Tibial nerve (tissue), 4 donors: ENCODE results near the gene DGCR2. TPM values are rescaled to one million over a fixed set of nuclear protein-coding genes. Genes with fewer than 3 reads are reported as not detected.

Source experiments
- DNase-seq, 2 donors: peaks; one replicate each; pipeline ENCODE4 v3.0.0-alpha.2; 2019; ENCODE audit warnings: low spot score in 2 of 2
- H3K27ac ChIP-seq, 4 donors: fragments of 200-600 bp; sonication (generic) in 3 of 4; one replicate each; pipeline ENCODE4 v1.5.1; 2017 to 2019; ENCODE audit warnings: mild to moderate bottlenecking in 1 of 4
- H3K27me3 ChIP-seq, 2 donors: fragments of 200-600 bp; sonication (generic) in 1 of 2; one replicate each; pipeline versions ENCODE4 v1.5.1 to v1.6.0; 2017 to 2019
- H3K36me3 ChIP-seq, 3 donors: fragments of 200-600 bp; sonication (generic); one replicate each; pipeline ENCODE4 v1.5.1; 2018 to 2019
- H3K4me1 ChIP-seq, 4 donors: fragments of 200-600 bp; sonication (generic) in 3 of 4; one replicate each; pipeline ENCODE4 v1.5.1; 2017 to 2019
- H3K4me3 ChIP-seq, 4 donors: fragments of 200-600 bp; sonication (generic) in 3 of 4; one replicate each; pipeline ENCODE4 v1.5.1; 2017 to 2019; ENCODE audit warnings: mild to moderate bottlenecking in 1 of 4, moderate library complexity in 1 of 4
- H3K9me3 ChIP-seq, 4 donors: fragments of 200-600 bp; sonication (generic) in 3 of 4; one replicate each; pipeline ENCODE4 v1.5.1; 2017 to 2019
- EP300 ChIP-seq, 2 donors: sonication (generic); formaldehyde crosslinking; IDR thresholded peaks; one replicate each; pipeline ENCODE4 v1.6.1; 2017; ENCODE audit warnings: antibody characterized with exemption in 2 of 2, mild to moderate bottlenecking in 1 of 2
- POLR2A ChIP-seq, 2 donors: fragments of 450-650 bp; IDR thresholded peaks; one replicate each; pipeline ENCODE4 v1.6.1; 2017; ENCODE audit warnings: antibody characterized with exemption in 2 of 2, mild to moderate bottlenecking in 2 of 2, moderate library complexity in 2 of 2
- WGBS, 2 donors: methylation state at CpG; one replicate each; pipeline ENCODE4 v1.1.5; 2018; 5-methylcytosine and 5-hydroxymethylcytosine counted together
- total RNA-seq, 4 donors: library from RNA; depleted of rRNA; stranded (reverse); fragments of >200 nt; gene quantifications; one replicate each; pipeline ENCODE4 v1.1.0, GENCODE V29; 2016
- TF ChIP-seq, protein P1 (sequence below), 5 experiments: fragments of 200-600 bp in 3 of 5; fragments of 450-650 bp in 2 of 5; sonication (generic) in 3 of 5; IDR thresholded peaks; one replicate each; pipeline ENCODE4 v1.5.1; 2016 to 2019; ENCODE audit warnings: antibody characterized with exemption in 5 of 5, mild to moderate bottlenecking in 3 of 5, moderate library complexity in 2 of 5

Gene DGCR2
- total RNA-seq, 4 donors from 2014 or later: 57.6 to 68.0 (median 58.9) TPM

DNA sequence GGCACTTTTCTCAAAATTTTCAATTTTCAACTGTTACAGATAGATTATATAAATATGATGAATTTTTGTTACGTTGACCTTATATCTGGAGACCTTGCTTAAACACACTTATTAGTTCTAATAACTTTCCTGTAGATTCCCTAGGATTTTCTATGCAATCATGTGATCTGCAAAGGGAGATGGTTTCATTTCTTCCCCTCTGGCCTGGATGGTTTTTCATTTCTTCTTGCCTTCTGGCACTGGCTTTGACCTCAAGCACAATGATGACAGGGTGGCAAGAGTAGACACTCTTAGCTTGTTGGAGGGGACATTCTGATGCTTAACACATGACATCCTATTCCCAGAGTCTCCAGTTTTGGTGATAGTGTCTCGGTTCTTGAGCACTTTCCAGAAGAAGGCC, 75.9 kb downstream of the DGCR2 start:
- no peak for DNase-seq
- H3K36me3 ChIP-seq: peaks cover 5 to 93% (median 48%) of the 10 kb centered on the region in 3 donors
- peaks cover 0 to 3% (median 0%) of the 10 kb centered on the region in 4 donors for H3K4me1 ChIP-seq
- H3K27ac ChIP-seq: no peak overlapping the region
- no peaks in the 10 kb centered on the region for H3K27me3 ChIP-seq
- 99 to 100% methylated on average over 2 of the region's 2 CpGs for WGBS, 2 donors
- H3K4me3 ChIP-seq: no peak overlapping the region
- H3K9me3 ChIP-seq: no peaks in the 10 kb centered on the region
- no peak for TF ChIP-seq POLR2A (IDR thresholded peaks at IDR 0.05)
- TF ChIP-seq EP300 (IDR thresholded peaks at IDR 0.05): no peak
- TF ChIP-seq, protein P1, sequence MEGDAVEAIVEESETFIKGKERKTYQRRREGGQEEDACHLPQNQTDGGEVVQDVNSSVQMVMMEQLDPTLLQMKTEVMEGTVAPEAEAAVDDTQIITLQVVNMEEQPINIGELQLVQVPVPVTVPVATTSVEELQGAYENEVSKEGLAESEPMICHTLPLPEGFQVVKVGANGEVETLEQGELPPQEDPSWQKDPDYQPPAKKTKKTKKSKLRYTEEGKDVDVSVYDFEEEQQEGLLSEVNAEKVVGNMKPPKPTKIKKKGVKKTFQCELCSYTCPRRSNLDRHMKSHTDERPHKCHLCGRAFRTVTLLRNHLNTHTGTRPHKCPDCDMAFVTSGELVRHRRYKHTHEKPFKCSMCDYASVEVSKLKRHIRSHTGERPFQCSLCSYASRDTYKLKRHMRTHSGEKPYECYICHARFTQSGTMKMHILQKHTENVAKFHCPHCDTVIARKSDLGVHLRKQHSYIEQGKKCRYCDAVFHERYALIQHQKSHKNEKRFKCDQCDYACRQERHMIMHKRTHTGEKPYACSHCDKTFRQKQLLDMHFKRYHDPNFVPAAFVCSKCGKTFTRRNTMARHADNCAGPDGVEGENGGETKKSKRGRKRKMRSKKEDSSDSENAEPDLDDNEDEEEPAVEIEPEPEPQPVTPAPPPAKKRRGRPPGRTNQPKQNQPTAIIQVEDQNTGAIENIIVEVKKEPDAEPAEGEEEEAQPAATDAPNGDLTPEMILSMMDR (IDR thresholded peaks at IDR 0.05): no peak

DNA sequence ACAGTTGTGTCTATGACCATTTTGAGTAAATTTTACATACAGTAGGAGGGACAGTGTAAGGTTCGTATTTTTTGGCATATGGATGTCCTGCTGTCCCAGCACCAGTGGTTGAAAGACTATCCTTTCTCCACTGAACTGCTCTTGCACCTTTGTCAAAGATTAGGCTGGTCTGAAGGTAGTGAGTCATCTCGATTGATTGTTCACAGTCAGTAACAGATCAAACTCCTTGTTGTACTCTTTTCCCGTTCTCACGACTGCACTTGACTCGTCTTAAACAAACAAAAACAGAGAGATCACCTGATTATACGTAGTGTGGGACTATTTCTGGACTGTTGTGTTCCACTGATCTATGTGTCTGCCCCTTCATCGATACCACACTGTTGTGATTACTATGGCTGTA, 77.1 kb downstream of the DGCR2 start:
- Histone ChIP-seq H3K4me1 (no peaks in the 10 kb centered on the region), H3K27ac (no peak overlapping the region), H3K27me3 (no peaks in the 10 kb centered on the region), H3K4me3 (no peak overlapping the region), H3K9me3 (no peaks in the 10 kb centered on the region), H3K36me3 (peaks cover 11 to 97% (median 49%) of the 10 kb centered on the region in 3 donors)
- TF ChIP-seq POLR2A (IDR thresholded peaks at IDR 0.05): no peak
- no peak for TF ChIP-seq EP300 (IDR thresholded peaks at IDR 0.05)
- TF ChIP-seq, protein P1 (IDR thresholded peaks at IDR 0.05): no peak
- 89 to 91% methylated on average over 7 of the region's 7 CpGs for WGBS, 2 donors
- no peak for DNase-seq

DNA sequence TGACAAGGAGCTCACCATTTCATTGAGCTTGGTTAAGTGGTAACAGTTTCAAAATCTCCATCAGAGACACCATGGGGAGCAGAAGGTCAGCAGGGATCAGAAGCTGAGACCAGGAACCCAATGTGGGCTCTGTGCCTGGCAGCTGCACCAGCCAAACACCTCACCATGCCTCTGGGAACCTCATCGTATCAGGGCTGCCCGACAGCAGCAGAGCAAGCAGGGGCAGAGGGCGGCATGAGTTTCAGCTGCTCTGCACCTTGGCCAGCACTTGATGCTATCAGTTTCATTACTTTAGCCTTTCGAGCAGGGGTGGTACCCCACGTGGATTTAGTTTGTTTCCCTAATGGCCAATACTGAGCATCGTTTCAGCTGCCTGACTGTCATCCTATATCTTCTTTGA, 77.8 kb downstream of the DGCR2 start:
- H3K4me1 ChIP-seq: no peaks in the 10 kb centered on the region
- TF ChIP-seq POLR2A (IDR thresholded peaks at IDR 0.05) (no peak), EP300 (IDR thresholded peaks at IDR 0.05) (no peak)
- TF ChIP-seq, protein P1 (IDR thresholded peaks at IDR 0.05): no peak
- WGBS, 2 donors: 87 to 89% methylated on average over 5 to 6 of the region's 6 CpGs
- H3K9me3 ChIP-seq: no peaks in the 10 kb centered on the region
- peaks cover 11 to 100% (median 50%) of the 10 kb centered on the region in 3 donors for H3K36me3 ChIP-seq
- DNase-seq: no peak
- no peaks in the 10 kb centered on the region for H3K27me3 ChIP-seq
- H3K4me3 ChIP-seq: no peak overlapping the region
- H3K27ac ChIP-seq: no peak overlapping the region

DNA sequence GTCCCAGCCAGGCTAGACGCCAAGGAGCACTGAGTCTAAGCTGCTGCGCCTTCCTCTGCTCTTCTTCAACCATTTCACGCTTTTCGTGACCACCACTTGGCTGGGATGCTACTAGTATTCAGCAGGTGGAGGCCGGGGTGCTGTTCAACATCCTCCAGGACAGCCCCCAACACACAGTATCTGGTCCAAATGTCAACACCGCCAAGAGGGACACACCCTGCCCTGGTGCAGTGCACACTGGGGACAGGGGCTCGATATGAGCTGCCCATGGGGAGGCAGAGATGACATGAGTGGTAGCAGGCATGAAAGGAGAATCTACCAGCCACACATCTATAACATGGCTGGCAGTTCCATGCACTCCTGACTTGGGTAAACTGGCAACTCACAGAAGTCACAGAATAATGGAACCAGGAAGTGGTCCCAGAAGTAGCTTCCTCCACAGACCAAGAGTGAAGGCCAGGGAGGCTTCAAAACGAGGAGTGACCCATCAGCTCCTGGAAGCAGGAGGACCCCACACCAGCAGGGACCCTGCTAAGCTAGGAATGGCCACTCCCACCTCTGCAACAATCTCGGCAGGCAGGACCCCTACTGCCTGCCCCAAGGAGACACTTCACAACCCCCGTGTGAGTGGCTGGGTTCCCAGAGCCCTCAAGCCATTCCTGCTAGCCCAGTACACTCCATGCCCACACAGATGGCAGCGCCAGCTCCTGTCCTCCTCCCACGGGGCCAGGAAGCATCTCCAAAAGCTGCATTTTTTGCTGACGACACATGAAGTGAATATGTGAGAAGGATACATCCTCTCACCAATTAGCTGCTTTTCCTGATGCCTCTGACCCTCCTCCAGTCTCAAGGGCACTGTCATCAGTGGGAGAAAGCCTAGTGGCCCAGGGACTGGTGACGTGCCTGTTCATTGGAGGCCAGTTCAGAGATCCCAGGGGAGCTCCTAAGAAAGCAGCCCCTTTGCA, 78.8 kb downstream of the DGCR2 start:
- WGBS, 2 donors: 68 to 84% methylated on average over 11 to 14 of the region's 14 CpGs
- Histone ChIP-seq H3K27me3 (no peaks in the 10 kb centered on the region), H3K4me1 (no peaks in the 10 kb centered on the region), H3K27ac (no peak overlapping the region), H3K4me3 (no peak overlapping the region), H3K9me3 (no peaks in the 10 kb centered on the region), H3K36me3 (peaks cover 11 to 100% (median 42%) of the 10 kb centered on the region in 3 donors)
- DNase-seq: no peak
- no peak for TF ChIP-seq EP300 (IDR thresholded peaks at IDR 0.05)
- TF ChIP-seq, protein P1 (IDR thresholded peaks at IDR 0.05): no peak
- no peak for TF ChIP-seq POLR2A (IDR thresholded peaks at IDR 0.05)
